Vagina (tissue), 2 donors: Measurements from ENCODE around the gene SIDT1. TPM values are rescaled to one million over a fixed set of nuclear protein-coding genes. Genes with fewer than 3 reads are reported as not detected.

Experiments
- DNase-seq, 2 donors: peaks; one replicate each; pipeline ENCODE4 v3.0.0-alpha.2; 2017; ENCODE audit errors: extremely low spot score in 2 of 2
- H3K27ac ChIP-seq: fragments of 200-600 bp; sonication (generic); one replicate; pipeline ENCODE4 v1.5.1; 2019
- H3K27me3 ChIP-seq: fragments of 200-600 bp; sonication (generic); one replicate; pipeline ENCODE4 v1.5.1; 2019
- H3K36me3 ChIP-seq, 2 donors: fragments of 200-600 bp; sonication (generic); one replicate each; pipeline ENCODE4 v1.5.1; 2017 to 2019
- H3K4me1 ChIP-seq: fragments of 200-600 bp; sonication (generic); one replicate; pipeline ENCODE4 v1.5.1; 2019
- H3K4me3 ChIP-seq, 2 donors: fragments of 200-600 bp; sonication (generic); 1 replicate in 1 of 2; 2 replicates in 1 of 2; pipeline ENCODE4 v1.5.1; 2016 to 2019
- H3K9me3 ChIP-seq: fragments of 200-600 bp; sonication (generic); one replicate; pipeline ENCODE4 v1.5.1; 2019
- POLR2A ChIP-seq, 2 donors: fragments of 450-650 bp; IDR thresholded peaks; one replicate each; pipeline ENCODE4 v1.6.1; 2017; ENCODE audit warnings: antibody characterized with exemption in 2 of 2, mild to moderate bottlenecking in 2 of 2, moderate library complexity in 2 of 2
- POLR2AphosphoS5 ChIP-seq, 2 donors: sonication (generic); formaldehyde crosslinking; IDR thresholded peaks; one replicate each; pipeline ENCODE4 v1.9.0; 2017; ENCODE audit warnings: antibody characterized with exemption in 2 of 2, mild to moderate bottlenecking in 2 of 2, low read depth in 1 of 2; ENCODE audit not compliant: insufficient read depth in 1 of 2
- intact Hi-C: fragments of 100-400 bp; cut with DNase I; formaldehyde crosslinking; loops from one replicate; pipeline ENCODE4 v1.15.1; 2023
- total RNA-seq: library from RNA; depleted of rRNA; stranded (reverse); fragments of >200 nt; gene quantifications from one replicate; pipeline ENCODE4 v1.2.3, GENCODE V29; 2016
- TF ChIP-seq, protein P1 (sequence below), 3 experiments: fragments of 450-650 bp in 2 of 3; fragments of 200-600 bp in 1 of 3; sonication (generic) in 1 of 3; IDR thresholded peaks; one replicate each; pipeline ENCODE4 v1.5.1; 2017 to 2019; ENCODE audit warnings: antibody characterized with exemption in 3 of 3, mild to moderate bottlenecking in 2 of 3, moderate library complexity in 2 of 3

The SIDT1 gene
- total RNA-seq, 1 donor from 2014 or later: 44.0 TPM

DNA sequence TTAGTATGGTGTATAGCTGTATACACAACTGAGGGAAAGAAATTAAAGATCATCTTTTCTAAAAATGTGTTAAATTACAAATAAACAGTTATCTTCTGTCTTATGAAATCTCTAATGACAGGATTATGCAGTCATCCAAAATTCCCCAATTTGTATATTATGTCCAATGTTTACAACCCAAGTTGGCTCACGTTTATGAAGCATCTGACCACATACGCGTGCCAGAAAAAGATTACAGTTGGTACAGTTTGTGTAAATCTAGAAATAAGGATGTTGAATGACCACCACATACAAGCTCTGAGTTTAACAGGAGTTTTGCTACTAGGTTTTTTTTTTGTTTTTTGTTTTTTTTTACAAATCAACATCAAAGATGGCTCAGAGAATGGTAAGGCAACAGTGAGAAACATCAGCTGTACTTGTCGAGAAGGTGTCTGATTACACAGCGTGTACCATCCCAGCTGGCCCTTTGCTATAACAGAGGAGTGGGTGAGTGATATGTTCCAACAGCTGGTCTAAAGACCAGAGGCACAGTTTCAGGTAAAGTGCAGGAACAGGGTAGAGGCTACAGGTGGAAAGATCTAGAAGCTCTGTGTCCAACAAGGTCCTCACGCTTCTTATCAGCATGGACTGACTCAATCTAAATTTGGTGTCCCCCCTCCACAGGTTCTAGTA lies 117.0 kb downstream of the SIDT1 start:
- Histone ChIP-seq H3K27me3 (no peaks in the 10 kb centered on the region), H3K27ac (no peak overlapping the region), H3K9me3 (peaks cover 3% of the 10 kb centered on the region), H3K36me3 (no peaks in the 10 kb centered on the region), H3K4me3 (no peak overlapping the region), H3K4me1 (no peaks in the 10 kb centered on the region)
- intact Hi-C loops: no loop called here
- TF ChIP-seq POLR2AphosphoS5 (IDR thresholded peaks at IDR 0.05; ENCODE audit: insufficient read depth in 1 of 2, low read depth in 1 of 2) (no peak), POLR2A (IDR thresholded peaks at IDR 0.05) (no peak)
- TF ChIP-seq, protein P1, sequence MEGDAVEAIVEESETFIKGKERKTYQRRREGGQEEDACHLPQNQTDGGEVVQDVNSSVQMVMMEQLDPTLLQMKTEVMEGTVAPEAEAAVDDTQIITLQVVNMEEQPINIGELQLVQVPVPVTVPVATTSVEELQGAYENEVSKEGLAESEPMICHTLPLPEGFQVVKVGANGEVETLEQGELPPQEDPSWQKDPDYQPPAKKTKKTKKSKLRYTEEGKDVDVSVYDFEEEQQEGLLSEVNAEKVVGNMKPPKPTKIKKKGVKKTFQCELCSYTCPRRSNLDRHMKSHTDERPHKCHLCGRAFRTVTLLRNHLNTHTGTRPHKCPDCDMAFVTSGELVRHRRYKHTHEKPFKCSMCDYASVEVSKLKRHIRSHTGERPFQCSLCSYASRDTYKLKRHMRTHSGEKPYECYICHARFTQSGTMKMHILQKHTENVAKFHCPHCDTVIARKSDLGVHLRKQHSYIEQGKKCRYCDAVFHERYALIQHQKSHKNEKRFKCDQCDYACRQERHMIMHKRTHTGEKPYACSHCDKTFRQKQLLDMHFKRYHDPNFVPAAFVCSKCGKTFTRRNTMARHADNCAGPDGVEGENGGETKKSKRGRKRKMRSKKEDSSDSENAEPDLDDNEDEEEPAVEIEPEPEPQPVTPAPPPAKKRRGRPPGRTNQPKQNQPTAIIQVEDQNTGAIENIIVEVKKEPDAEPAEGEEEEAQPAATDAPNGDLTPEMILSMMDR (IDR thresholded peaks at IDR 0.05): no peak
- no peak for DNase-seq

DNA sequence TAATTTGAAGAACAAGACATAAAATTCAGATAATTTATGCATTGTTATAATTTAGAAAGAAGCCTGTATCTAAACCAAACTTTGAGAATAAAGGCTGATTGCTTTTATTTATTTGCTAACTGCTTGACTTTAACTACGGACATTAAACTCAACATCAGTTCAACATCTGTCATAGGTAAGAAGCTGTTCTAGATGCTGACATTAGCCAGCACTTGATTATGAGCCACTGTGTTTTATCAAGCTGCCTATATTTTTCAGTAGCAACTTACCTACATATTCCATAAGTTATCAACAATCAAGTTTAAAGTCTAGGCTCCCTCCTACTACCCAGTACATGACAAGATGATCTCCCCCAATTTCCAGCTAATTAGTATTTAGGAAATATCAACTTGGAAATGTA lies 122.0 kb downstream of the SIDT1 start:
- intact Hi-C loops: no loop called here
- no peak overlapping the region for H3K27ac ChIP-seq
- no peaks in the 10 kb centered on the region for H3K36me3 ChIP-seq
- no peak overlapping the region for H3K4me3 ChIP-seq
- TF ChIP-seq POLR2A (IDR thresholded peaks at IDR 0.05) (no peak), POLR2AphosphoS5 (IDR thresholded peaks at IDR 0.05; ENCODE audit: insufficient read depth in 1 of 2, low read depth in 1 of 2) (no peak)
- TF ChIP-seq, protein P1 (IDR thresholded peaks at IDR 0.05): no peak
- H3K9me3 ChIP-seq: no peaks in the 10 kb centered on the region
- no peaks in the 10 kb centered on the region for H3K27me3 ChIP-seq
- no peak for DNase-seq
- no peaks in the 10 kb centered on the region for H3K4me1 ChIP-seq

DNA sequence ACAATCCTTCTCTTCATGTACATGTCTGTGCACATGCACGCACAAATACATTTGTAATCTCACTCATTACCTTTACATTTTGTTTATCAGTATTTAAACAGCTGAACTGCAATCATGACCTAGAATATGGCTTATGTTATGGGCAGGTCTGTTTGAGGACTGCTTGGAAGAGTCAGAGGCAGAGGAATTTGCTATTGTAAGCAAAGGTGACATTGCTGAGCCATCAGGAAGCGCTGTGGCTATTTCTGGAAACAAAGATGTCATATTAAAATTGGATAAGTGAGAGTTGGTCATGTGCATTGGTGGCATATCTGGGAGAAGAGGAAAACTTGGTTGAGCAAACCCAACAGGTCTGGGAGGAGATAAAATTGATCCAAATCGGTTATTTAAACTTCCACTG lies 122.5 kb downstream of the SIDT1 start:
- Histone ChIP-seq H3K9me3 (no peaks in the 10 kb centered on the region), H3K4me1 (no peaks in the 10 kb centered on the region), H3K36me3 (peaks cover 0 to 5% of the 10 kb centered on the region in 2 donors), H3K27me3 (no peaks in the 10 kb centered on the region), H3K4me3 (no peak overlapping the region), H3K27ac (no peak overlapping the region)
- TF ChIP-seq POLR2AphosphoS5 (IDR thresholded peaks at IDR 0.05; ENCODE audit: insufficient read depth in 1 of 2, low read depth in 1 of 2) (no peak), POLR2A (IDR thresholded peaks at IDR 0.05) (no peak)
- TF ChIP-seq, protein P1 (IDR thresholded peaks at IDR 0.05): no peak
- DNase-seq: no peak
- intact Hi-C loops: no loop called here

DNA sequence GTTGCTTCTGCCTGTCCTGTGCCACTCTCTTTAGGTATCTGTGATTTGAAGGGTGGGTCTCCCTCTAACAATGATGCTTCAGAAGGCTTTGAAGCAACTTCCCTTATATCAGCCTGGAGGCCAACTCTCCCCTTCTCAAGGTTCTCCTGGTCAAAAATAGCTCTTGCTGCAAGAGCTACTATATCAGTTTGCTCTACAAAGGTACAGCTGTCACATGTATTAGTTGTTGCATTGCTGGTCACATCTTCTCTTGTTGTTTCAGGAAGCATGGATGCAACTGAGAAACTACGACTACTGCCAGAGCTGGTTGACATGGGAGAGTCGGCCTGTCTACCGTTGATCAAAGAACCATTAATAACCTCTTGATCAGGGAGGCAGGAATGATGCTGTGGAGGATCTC lies 125.8 kb downstream of the SIDT1 start:
- Histone ChIP-seq H3K4me1 (no peaks in the 10 kb centered on the region), H3K27ac (no peak overlapping the region), H3K36me3 (peaks cover 0 to 20% of the 10 kb centered on the region in 2 donors), H3K9me3 (no peaks in the 10 kb centered on the region), H3K27me3 (no peaks in the 10 kb centered on the region), H3K4me3 (no peak overlapping the region)
- no peak for DNase-seq
- intact Hi-C loops: no loop called here
- TF ChIP-seq, protein P1 (IDR thresholded peaks at IDR 0.05): no peak
- TF ChIP-seq POLR2AphosphoS5 (IDR thresholded peaks at IDR 0.05; ENCODE audit: insufficient read depth in 1 of 2, low read depth in 1 of 2): no peak
- TF ChIP-seq POLR2A (IDR thresholded peaks at IDR 0.05): no peak

- peaks cover 0 to 25% of the 10 kb centered on the region in 2 donors for H3K36me3 ChIP-seq
- no peaks in the 10 kb centered on the region for H3K27me3 ChIP-seq
- DNase-seq: no peak
- TF ChIP-seq, protein P1 (IDR thresholded peaks at IDR 0.05): no peak
- TF ChIP-seq POLR2A (IDR thresholded peaks at IDR 0.05): no peak
- no peak for TF ChIP-seq POLR2AphosphoS5 (IDR thresholded peaks at IDR 0.05; ENCODE audit: insufficient read depth in 1 of 2, low read depth in 1 of 2)
- no peaks in the 10 kb centered on the region for H3K9me3 ChIP-seq
- no peaks in the 10 kb centered on the region for H3K4me1 ChIP-seq
- H3K4me3 ChIP-seq: no peak overlapping the region
- H3K27ac ChIP-seq: no peak overlapping the region
- intact Hi-C loops: no loop called here
These were observed 126.8 kb downstream of the SIDT1 start for GRCh38 chr3:113659101-113659541.
